GM12878 (cell line): Measurements from ENCODE around the gene MDC1. TPM values are rescaled to one million over a fixed set of nuclear protein-coding genes. Genes with fewer than 3 reads are reported as not detected.
A peak's percentile ranks its signal among the peaks of the same experiment; 100 is the strongest.

Source experiments
- ATAC-seq: fragments of 200-7000 bp; cut with Tn5 transposase; 3 replicates; pipeline ENCODE4 v1.9.1; 2020; ENCODE audit warnings: mild to moderate bottlenecking, moderate library complexity
- BruUV-seq: library from RNA; stranded (reverse); fragments of 400-500 nt; replicated peaks from 2 replicates; lab custom pipeline; 2021; lab: Mats Ljungman, UMichigan
- CTCF ChIA-PET: fragments of 300-600 bp; sonication (Branson Sonifier 250); formaldehyde crosslinking; extraction: SDS; loops from one replicate; lab custom pipeline; 2021; ENCODE audit warnings: inconsistent platforms; lab: Yijun Ruan, JAX
- POLR2A ChIA-PET: fragments of 350-600 bp; formaldehyde crosslinking; extraction: SDS; loops from one replicate; lab custom pipeline; 2021; ENCODE audit warnings: inconsistent platforms; lab: Charles Lee
- RAD21 ChIA-PET: fragments of 300-600 bp; sonication (Branson Sonifier 250); formaldehyde crosslinking; loops from one replicate; lab custom pipeline; 2023; ENCODE audit warnings: antibody characterized with exemption; ENCODE audit not compliant: unreplicated experiment; lab: Charles Lee
- SMC1A ChIA-PET: fragments of 300-600 bp; sonication (Branson Sonifier 250); formaldehyde crosslinking; loops from one replicate; lab custom pipeline; 2023; ENCODE audit not compliant: unreplicated experiment, uncharacterized antibody; lab: Charles Lee
- DNase-seq: peaks from one replicate; pipeline ENCODE4 v3.0.0-alpha.2; 2011; ENCODE audit warnings: low read depth, low spot score
- FAIRE-seq: peaks from 3 replicates; lab custom pipeline; 2011; peaks lifted over from hg19 to GRCh38; lab: Jason Lieb, UNC
- H2AFZ ChIP-seq: 2 replicates; pipeline ENCODE4 v1.6.0; 2011; ENCODE audit warnings: low read depth, low read length, control low read depth; ENCODE audit not compliant: control insufficient read depth
- H3K27ac ChIP-seq: 2 replicates; pipeline ENCODE4 v1.5.1; 2011; ENCODE audit warnings: control low read depth; ENCODE audit not compliant: control insufficient read depth, insufficient read depth
- H3K27me3 ChIP-seq, 2 experiments: replicated peaks in 1 of 2; 2 replicates each; pipeline versions ENCODE4 v1.6.0 to v1.6.1; 2011; ENCODE audit warnings: low read length in 1 of 2; ENCODE audit not compliant: control insufficient read depth in 2 of 2, insufficient read depth in 2 of 2
- H3K36me3 ChIP-seq, 2 experiments: 2 replicates each; pipeline ENCODE4 v1.5.1; 2011; ENCODE audit warnings: low read length in 1 of 2; ENCODE audit not compliant: control insufficient read depth in 2 of 2, insufficient read depth in 2 of 2
- H3K4me1 ChIP-seq: 2 replicates; pipeline ENCODE4 v1.6.1; 2011; ENCODE audit warnings: mild to moderate bottlenecking, low read length, moderate library complexity, mixed read lengths; ENCODE audit not compliant: control insufficient read depth, insufficient read depth
- H3K4me2 ChIP-seq: 2 replicates; pipeline ENCODE4 v1.6.0; 2011; ENCODE audit warnings: control low read depth; ENCODE audit not compliant: control insufficient read depth, insufficient read depth
- H3K4me3 ChIP-seq: fragments of 200-600 bp; sonication (generic); 2 replicates; pipeline ENCODE4 v1.5.1; 2016
- H3K79me2 ChIP-seq: 2 replicates; pipeline ENCODE4 v1.6.0; 2011; ENCODE audit warnings: low read length; ENCODE audit not compliant: control insufficient read depth, insufficient read depth
- H3K9ac ChIP-seq: 2 replicates; pipeline ENCODE4 v1.8.0; 2011; ENCODE audit warnings: low read length, control low read depth, mixed read lengths; ENCODE audit not compliant: control insufficient read depth, insufficient read depth
- H3K9me3 ChIP-seq: replicated peaks from 3 replicates; pipeline ENCODE4 v1.5.1; 2011; ENCODE audit warnings: mild to moderate bottlenecking, low read length; ENCODE audit not compliant: control insufficient read depth, insufficient read depth
- H4K20me1 ChIP-seq: 2 replicates; pipeline ENCODE4 v1.6.0; 2011; ENCODE audit not compliant: control insufficient read depth, insufficient read depth
- IRF5 ChIP-seq: fragments of 450-650 bp; IDR thresholded peaks from 2 replicates; pipeline ENCODE4 v1.6.1; 2017; ENCODE audit warnings: borderline replicate concordance
- NR2F1 ChIP-seq: fragments of 450-650 bp; conservative IDR thresholded peaks from 2 replicates; pipeline ENCODE4 v1.6.1; 2017; ENCODE audit warnings: mild to moderate bottlenecking
- RELA ChIP-seq: fragments of 450-650 bp; IDR thresholded peaks from 2 replicates; pipeline ENCODE4 v1.8.0; 2014; ENCODE audit warnings: borderline replicate concordance; ENCODE audit not compliant: partially characterized antibody
- STAT1 ChIP-seq: fragments of 450-650 bp; conservative IDR thresholded peaks from 2 replicates; pipeline ENCODE4 v1.6.1; 2014; ENCODE audit warnings: antibody characterized with exemption, mild to moderate bottlenecking
- TAF1 ChIP-seq: IDR thresholded peaks from 2 replicates; pipeline ENCODE4 v1.6.1; 2011; ENCODE audit warnings: mild to moderate bottlenecking, low read depth, low read length, borderline replicate concordance
- ZNF217 ChIP-seq: fragments of 450-650 bp; IDR thresholded peaks from 2 replicates; pipeline ENCODE4 v1.6.1; 2017; ENCODE audit warnings: antibody characterized with exemption, mild to moderate bottlenecking
- ZNF384 ChIP-seq: IDR thresholded peaks from 2 replicates; pipeline ENCODE4 v1.6.1; 2012; ENCODE audit warnings: low read depth, mild to moderate bottlenecking, low read length, improper control_type of control experiment, borderline replicate concordance
- WGBS: methylation state at CpG from one replicate; pipeline ENCODE4 v1.1.6; 2016; ENCODE audit warnings: low lambda C conversion rate; ENCODE audit not compliant: insufficient replicate concordance, insufficient coverage; ENCODE audit errors: missing lambda C conversion rate; 5-methylcytosine and 5-hydroxymethylcytosine counted together
- in situ Hi-C: fragments of 300-500 bp; cut with MboI; formaldehyde crosslinking; loops from 9 replicates; pipeline ENCODE4 v1.14.3; 2018; ENCODE audit warnings: mixed read lengths
- intact Hi-C: fragments of 100-400 bp; cut with micrococcal nuclease; formaldehyde crosslinking; loops from one replicate; pipeline ENCODE4 v1.14.2; 2022; ENCODE audit not compliant: unreplicated experiment
- polyA plus RNA-seq, 11 experiments: library from polyadenylated mRNA; depleted of rRNA in 4 of 11; unstranded in 6 of 11; stranded (reverse) in 5 of 11; fragments of >200 nt; fragmentation: Nextera tagmentation in 4 of 11; fragmentation: Illumina TruSeq in 1 of 11; extraction: Ambion mirVana in 4 of 11; extraction: Trizol in 1 of 11; gene quantifications; 1 replicate in 1 of 11; 2 replicates in 10 of 11; pipeline versions ENCODE4 v1.2.1 to v1.2.3, GENCODE V29; 2011 to 2016; ENCODE audit warnings: inconsistent platforms in 2 of 11, missing spikeins in 2 of 11, low read depth in 1 of 11
- total RNA-seq, 4 experiments: library from RNA; depleted of rRNA in 3 of 4; stranded (reverse); fragments of >200 nt in 3 of 4; fragmentation: Illumina TruSeq in 1 of 4; extraction: Trizol in 1 of 4; gene quantifications; 2 replicates each; pipeline versions ENCODE4 v1.2.1 to v1.2.3, GENCODE V29; 2013 to 2021
- TF ChIP-seq, protein P1 (sequence below): fragments of 450-650 bp; IDR thresholded peaks from 2 replicates; pipeline ENCODE4 v1.6.1; 2017; ENCODE audit warnings: low read depth, mild to moderate bottlenecking, moderate library complexity

The MDC1 gene
- total and polyA plus RNA-seq, 10 of the 15 experiments (the other 5 are each of a cell fraction or from before 2014, with no cell fraction given), result 5.1 to 62.5 (median 22.4) TPM

- ATAC-seq (no peak), FAIRE-seq (no peak), DNase-seq (no peak)
- no peaks in the 10 kb centered on the region for H4K20me1 ChIP-seq
- no peaks in the 10 kb centered on the region for H3K79me2 ChIP-seq
- RAD21 ChIA-PET, result interaction anchor here (0.7 to 2.7 kb wide), 7 partner anchors 11 to 84 kb away, joined by 3 to 19 read pairs (median 5); partner anchors contain the start of gene FLOT1
- TF ChIP-seq ZNF384 (peak; percentile 60; the same call in 1 of the 2 replicates), RELA (no peak)
- no peak overlapping the region for H2AFZ ChIP-seq
- H3K9me3 ChIP-seq, result no peaks in the 10 kb centered on the region; the same call in 2 of the 3 replicates
- CTCF ChIA-PET, result interaction anchor here (1.2 to 2.7 kb wide), 11 partner anchors 10 to 59 kb away, joined by 3 to 12 read pairs (median 6); partner anchors contain the start of gene IER3
- H3K4me3 ChIP-seq, result no peak overlapping the region
- no peak overlapping the region for H3K4me2 ChIP-seq
- in situ Hi-C loops (no loop called here), intact Hi-C loops (no loop called here)
- SMC1A ChIA-PET, result interaction anchor here (1.0 to 9.7 kb wide), 7 partner anchors 19 to 53 kb away, joined by 4 to 217 read pairs (median 6); partner anchors contain the start of gene FLOT1
- H3K27ac ChIP-seq, result no peak overlapping the region
- no peak overlapping the region for H3K9ac ChIP-seq
- POLR2A ChIA-PET, result interaction anchor here (0.6 to 4.2 kb wide), 10 partner anchors 16 to 148 kb away, joined by 3 to 49 read pairs (median 4); partner anchors contain the start of genes FLOT1 and MDC1
- H3K4me1 ChIP-seq, result peaks cover 33% of the 10 kb centered on the region
- 100% methylated on average over 1 of the region's 1 CpG for WGBS
- no peaks in the 10 kb centered on the region for H3K27me3 ChIP-seq
- H3K36me3 ChIP-seq, result no peaks in the 10 kb centered on the region
- TSS peak; percentile 91 for BruUV-seq
Measured at GRCh38 chr6:30763155-30763617, 46.1 kb upstream of the MDC1 start.

DNA sequence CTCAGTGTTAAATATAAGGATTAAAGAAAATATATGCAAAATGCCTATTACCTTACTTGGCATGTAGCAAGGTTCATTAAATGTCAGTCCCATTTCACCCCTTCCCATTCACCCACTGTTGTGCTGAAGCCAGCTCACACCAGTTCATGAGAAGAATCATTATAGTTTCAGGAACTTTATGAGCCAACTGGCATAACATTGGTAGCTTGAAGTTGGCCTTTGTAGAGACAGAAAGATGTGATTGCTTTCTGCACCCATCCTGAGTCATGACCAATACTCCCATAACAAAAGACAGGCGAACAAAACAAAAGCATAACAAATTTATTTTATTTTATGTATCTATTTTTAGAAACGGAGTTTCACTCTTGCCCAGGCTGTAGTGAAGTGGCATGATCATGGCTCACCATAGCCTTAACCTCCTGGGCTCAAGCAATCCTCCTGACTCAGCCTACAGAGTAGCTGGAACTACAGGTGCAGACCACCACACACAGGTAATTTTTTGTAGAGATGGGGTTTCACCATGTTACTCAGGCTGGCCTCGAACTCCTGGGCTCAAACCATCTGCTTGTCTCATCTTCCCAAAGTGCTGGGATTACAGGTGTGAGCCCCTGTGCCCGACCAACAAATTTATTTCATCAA, 44.8 kb upstream of the MDC1 start:
- H3K27me3 ChIP-seq, result no peaks in the 10 kb centered on the region
- FAIRE-seq, result no peak
- H3K79me2 ChIP-seq, result no peaks in the 10 kb centered on the region
- no peak overlapping the region for H3K4me2 ChIP-seq
- H3K36me3 ChIP-seq, result no peaks in the 10 kb centered on the region
- no peak overlapping the region for H3K9ac ChIP-seq
- H3K4me1 ChIP-seq, result peaks cover 29% of the 10 kb centered on the region
- ChIA-PET RAD21 (interaction anchor here (1.0 to 2.7 kb wide), 9 partner anchors 8 to 152 kb away, joined by 3 to 19 read pairs (median 4); partner anchors contain the start of gene VARS2), POLR2A (interaction anchor here (1.0 to 4.2 kb wide), 5 partner anchors 10 to 72 kb away, joined by 3 to 49 read pairs (median 3); partner anchors contain the start of gene IER3), CTCF (interaction anchor here (0.6 to 2.1 kb wide), 8 partner anchors 11 to 62 kb away, joined by 3 to 8 read pairs (median 4); no protein-coding TSS in a partner anchor), SMC1A (interaction anchor here (0.8 to 5.4 kb wide), 12 partner anchors 11 to 83 kb away, joined by 3 to 55 read pairs (median 4); no protein-coding TSS in a partner anchor)
- in situ Hi-C loops, result no loop called here
- H4K20me1 ChIP-seq, result no peaks in the 10 kb centered on the region
- no peak overlapping the region for H2AFZ ChIP-seq
- TF ChIP-seq STAT1, result no peak
- no peak for TF ChIP-seq ZNF217
- no peak for TF ChIP-seq NR2F1
- TF ChIP-seq, protein P1, sequence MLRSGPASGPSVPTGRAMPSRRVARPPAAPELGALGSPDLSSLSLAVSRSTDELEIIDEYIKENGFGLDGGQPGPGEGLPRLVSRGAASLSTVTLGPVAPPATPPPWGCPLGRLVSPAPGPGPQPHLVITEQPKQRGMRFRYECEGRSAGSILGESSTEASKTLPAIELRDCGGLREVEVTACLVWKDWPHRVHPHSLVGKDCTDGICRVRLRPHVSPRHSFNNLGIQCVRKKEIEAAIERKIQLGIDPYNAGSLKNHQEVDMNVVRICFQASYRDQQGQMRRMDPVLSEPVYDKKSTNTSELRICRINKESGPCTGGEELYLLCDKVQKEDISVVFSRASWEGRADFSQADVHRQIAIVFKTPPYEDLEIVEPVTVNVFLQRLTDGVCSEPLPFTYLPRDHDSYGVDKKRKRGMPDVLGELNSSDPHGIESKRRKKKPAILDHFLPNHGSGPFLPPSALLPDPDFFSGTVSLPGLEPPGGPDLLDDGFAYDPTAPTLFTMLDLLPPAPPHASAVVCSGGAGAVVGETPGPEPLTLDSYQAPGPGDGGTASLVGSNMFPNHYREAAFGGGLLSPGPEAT, result no peak
- TF ChIP-seq IRF5, result no peak
- no peak for TF ChIP-seq TAF1
- WGBS, result 88% methylated on average over 4 of the region's 4 CpGs
- BruUV-seq, result no TSS peak
- H3K4me3 ChIP-seq, result no peak overlapping the region
- H3K9me3 ChIP-seq, result no peaks in the 10 kb centered on the region; the same call in 2 of the 3 replicates
- intact Hi-C loops, result no loop called here
- no peak overlapping the region for H3K27ac ChIP-seq
- DNase-seq, result no peak
- ATAC-seq, result no peak
